ENCODE results near the gene EMC1.
A peak's percentile ranks its signal among the peaks of the same experiment; 100 is the strongest.

EMC1 gene

DNA sequence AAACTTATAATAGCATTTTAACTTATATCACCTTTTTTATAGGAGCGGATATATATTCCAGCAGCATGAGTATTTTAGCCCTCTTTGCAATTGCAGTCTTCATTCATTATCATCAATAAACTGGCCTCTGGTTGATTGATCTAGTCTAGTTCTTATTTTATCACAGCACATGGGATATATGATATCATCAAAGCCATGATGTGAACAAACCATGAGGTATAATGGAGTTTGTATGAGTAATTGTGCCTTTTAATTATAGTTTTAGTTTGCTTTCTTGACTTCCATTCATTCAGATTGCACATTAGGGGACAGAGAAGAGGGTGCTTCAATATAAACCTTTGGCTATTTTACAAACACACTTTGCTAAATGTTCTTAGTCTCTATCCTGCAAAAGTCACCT is 37.7 kb downstream of the EMC1 start:
- DNase-seq: no peak

DNA sequence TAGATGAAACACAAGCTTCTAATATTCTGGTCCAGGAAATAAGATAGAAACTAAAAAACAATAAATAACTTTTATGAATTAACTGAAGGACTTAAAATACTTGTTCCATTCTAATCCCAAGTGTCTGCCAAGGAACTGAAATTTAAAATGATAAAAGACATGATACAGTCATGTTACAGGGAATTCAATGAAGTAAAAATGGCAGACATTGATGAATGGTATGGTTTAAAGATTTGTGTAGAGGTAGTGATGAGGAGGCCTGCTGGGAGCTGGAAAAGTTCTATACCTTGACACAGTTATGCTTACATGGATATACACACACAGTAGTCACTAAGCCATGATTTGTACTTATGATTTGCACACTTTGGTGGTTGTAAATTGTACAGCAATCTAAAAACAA is 39.2 kb downstream of the EMC1 start:
- DNase-seq: no peak

DNA sequence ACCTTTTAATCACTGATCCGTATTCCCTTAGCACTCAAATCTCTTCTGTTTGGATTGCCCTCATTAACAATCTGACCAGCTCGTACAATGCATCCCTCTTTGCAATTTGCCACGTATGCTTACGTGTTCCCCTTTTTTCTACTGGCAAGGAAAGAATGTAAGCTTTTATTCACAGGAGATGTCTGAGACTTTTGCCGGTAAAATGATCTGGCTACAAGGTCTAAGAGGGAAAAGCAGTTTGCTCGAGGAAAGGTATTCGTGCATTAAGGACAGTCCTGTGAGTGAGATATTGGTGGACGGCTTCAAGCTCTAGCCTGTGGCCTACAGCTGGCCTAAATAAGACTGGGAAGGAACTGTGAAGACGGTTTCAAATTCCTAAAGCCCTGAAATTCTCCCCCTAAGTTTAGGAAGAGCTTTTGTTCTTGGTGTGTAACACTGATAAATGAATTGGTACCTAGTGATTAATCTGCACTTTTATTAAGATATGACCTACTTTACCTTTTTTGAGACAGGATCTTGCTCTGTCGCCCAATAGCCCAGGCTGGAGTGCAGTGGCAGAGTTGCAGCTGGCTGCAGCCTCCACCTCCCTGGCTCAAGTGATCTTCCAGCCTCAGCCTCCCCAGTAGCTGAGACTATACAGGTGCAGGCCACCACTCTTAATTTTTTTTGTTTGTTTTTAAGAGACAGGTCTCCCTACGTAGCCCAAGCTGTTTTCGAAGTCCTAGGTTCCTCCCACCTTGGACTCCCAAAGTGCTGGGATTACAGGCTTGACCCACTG is 40.4 kb downstream of the EMC1 start:
- DNase-seq: no peak

GRCh38 chr1:19209990-19210771 is 41.1 kb downstream of the EMC1 start, which contains the start of gene UBR4:
TSS of gene UBR4 (minus strand) at chr1:19210266. CDS start at chr1:19210248, 18 bp downstream.
- peak; percentile 97 for DNase-seq

DNA sequence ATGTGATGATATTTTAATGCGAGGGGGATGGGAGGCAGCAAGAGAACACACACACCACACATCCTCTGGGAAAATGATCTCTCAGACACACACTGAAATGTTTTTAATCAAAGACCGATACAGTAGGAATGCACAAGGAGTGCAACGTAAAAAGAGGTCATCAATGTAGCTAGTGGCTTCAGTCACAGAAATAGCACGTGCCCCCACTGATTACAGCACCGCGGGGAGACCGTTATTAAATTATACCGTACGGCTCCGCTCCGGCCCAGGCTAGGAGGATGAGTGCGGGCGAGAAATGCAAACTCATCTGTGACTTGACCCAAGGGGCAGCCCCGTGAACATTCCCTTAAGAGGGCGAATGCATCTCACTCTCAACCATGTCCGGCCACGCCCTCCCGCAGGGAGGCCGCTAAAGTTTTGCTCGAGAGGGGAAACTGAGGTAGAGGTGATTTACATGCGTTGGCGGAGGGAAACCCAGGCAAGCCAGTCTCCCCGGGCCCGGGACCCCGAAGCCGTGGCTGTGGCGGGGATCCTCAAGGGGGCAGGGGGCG is 41.8 kb downstream of the EMC1 start:
- DNase-seq: no peak

DNA sequence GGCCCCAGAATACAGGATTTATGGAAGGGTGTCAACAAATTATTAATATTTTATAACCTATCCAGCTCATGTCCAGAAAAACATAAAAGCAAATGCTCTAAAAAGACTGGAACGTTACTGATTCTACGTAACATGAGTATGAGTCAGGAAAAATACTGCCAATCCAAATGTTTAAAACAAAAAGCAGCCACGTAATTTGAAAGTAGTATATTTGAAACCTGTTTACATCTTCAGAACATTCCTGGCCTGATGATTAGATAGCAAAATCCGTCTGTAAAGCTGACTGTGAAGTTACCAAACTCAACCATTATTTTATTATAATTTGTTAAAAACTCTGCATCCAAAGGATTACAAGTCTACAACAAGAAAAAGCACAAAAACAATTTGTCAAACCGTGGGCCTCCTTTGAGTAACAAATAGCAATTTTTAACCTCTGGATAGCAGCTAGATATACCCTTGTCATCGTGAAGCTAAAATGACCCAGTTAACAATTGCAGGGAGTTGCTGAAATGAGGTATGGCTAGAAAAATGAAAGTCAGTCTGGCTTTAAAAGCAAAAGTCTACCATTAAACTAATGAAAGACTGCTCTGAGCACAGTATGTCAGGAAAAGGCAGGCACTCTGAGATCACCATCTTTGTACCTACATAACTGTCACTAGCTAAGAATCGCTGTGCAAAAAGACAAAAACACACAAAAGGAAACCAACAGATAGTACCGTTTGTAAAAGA is 42.5 kb downstream of the EMC1 start:
- DNase-seq: no peak

- no peak for DNase-seq
Measured at GRCh38 chr1:19206947-19207346, 44.4 kb downstream of the EMC1 start.

DNA sequence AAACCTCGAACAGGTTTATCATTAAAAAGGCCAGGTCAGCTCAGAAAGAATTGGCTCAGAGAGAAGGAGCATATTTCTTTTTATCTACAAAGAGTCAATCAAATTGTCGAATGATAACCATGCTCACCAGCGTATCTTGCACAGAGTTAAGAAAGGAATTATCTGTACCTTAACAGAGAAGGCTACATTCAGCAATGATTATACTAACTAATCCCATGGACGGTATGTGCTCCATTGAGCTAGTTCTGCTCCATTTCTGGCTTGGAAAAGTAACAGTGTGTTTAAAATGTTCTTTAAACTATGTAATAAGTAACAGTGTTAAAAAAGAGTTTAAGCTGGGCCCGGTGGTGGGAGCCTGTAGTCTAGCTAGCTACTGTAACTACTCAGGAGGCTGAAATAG is 45.5 kb downstream of the EMC1 start:
- DNase-seq: no peak

GRCh38 chr1:19205403-19205802 is 45.9 kb downstream of the EMC1 start:
- DNase-seq: no peak

DNA sequence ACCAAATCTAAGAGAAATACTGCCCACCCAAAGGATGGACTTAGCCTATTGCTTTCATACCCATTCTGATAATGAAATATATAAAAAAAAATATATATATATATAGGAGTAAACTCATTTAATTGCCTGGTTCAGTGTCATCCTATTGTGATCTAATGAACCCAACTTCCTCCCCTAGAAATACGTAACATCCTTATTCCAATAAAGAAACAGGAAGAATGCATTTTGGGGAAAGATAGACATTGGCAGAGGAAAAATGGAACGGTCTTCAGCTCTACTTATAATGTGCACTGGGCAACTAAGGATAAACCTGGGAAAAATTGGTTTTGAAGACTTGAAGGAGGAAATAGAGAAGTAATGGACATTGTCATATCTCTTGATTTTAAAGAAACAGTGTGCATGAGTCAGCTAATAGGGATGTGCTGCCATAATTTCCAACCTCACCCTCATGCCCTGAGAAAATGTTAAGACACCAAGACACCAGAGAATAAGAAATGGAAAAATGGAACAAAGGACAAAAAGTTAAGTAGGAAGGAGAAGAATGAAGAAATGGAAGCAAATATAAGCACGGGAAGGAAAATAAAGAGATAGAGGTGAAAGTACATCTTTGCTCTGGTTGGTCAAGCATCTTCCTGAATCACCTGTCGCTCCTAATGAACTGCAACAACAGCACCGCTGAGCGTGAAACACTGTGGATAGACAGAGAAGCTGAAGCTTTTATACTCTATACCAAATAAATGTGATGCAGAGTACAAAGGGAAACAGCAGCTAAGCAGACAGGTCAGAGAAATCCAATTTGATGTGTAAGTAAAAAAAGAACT is 46.7 kb downstream of the EMC1 start:
- DNase-seq: no peak

GRCh38 chr1:19203440-19203839 is 47.9 kb downstream of the EMC1 start:
- no peak for DNase-seq

DNA sequence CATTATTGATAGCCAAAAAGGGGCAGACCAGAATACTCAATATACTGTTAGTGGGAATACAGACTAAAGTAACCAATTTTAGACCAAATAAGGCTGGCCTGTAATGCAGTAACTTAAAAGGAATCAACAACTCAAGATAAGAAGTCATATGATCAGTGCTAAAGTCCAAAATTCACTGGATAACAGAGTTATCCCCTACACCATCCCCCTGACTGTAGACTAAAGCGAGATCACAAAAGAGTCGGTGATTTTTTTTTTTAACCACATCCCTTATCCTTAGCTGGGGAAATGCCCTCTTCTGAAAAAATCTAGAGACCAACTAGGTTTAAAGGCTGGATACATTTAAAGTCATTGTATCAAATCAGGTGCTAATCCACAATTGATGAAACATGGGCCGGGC is 48.9 kb downstream of the EMC1 start:
- DNase-seq: no peak

DNA sequence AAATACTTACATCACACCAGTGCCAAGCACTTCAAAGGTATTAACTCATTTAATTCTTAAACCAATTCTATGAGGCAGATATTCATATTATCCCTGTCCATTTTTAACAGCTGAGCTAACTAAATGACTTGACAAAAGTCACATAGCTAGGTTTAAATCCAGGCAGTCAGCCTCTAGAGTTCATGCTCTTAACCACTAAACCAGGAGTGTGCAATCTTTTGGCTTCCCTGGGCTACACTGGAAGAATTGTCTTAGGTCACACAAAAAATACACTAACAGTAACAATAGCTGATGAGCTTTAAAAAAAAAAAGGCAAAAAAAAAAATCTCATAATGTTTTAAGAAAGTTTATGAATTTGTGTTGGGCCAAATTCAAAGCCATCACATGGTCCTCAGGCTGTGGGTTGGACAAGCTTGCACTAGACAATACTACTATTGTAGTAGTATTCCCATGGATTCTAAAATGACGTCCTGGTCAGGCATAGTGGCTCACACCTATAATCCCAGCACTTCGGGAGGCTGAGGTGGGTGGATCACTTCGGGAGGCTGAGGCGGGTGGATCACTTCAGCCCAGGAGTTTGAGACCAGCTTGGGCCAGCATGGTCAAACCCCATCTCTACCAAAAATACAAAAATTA is 51.2 kb downstream of the EMC1 start:
- DNase-seq: no peak

GRCh38 chr1:19199329-19199968 is 51.9 kb downstream of the EMC1 start:
- DNase-seq: no peak

GRCh38 chr1:19198820-19199219 is 52.5 kb downstream of the EMC1 start:
- no peak for DNase-seq

DNA sequence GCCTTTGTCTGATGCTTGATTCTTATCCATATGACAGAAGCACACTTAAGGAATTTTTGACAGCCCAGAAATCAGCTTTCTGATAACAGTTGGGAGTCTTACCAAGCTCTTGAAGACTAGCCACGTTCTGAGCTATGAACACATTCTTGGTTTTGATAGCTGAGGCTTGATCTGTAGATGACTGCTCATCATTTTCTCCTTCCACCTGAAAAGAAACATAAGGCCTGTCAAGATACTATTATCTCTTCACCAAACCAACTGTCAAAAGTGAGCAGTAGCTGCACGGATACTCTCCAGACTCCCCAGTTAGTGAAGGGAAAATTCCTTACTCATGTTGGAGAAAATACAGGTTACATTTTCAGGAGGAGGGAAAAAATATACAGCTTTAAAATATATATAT is 53.5 kb downstream of the EMC1 start:
- DNase-seq: no peak

DNA sequence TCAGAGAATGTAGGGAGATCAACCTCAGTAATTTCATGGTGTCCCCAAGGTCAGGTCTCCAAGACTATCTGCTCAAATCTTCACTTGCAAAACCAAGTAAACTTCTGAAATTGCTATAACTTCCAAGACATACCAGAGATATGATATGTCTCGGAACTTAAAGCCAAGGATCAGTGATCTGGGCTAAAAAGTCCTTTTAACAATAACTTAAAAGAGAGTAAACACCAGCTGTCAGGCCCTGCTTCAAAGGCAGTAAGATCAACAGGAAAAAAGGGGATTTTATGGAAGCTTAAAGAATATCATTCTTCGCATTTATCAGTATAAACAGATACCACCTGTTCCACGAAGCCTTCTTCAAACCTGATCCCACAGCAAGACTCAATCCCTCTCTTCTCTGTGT is 55.0 kb downstream of the EMC1 start:
- no peak for DNase-seq

- no peak for DNase-seq
Measured at GRCh38 chr1:19193004-19193403, 58.3 kb downstream of the EMC1 start.

DNA sequence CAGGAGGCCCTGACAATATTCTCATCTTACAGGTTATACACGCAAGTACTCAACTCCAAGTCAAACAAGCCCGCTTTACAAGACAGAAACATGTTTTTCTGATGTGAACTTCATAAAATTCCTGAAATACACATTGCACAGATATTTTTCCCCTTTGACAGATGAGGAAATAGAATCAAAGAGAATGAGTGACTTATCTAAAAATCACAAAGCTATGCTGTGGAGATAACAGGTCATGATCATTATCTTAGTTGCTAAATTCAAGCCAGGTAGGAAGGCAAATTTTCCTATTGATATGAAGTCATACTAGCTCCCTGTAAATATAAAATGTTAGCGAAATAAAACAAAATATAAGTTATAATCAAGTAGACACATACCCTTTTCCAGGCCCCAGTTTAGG is 59.5 kb downstream of the EMC1 start:
- no peak for DNase-seq

- DNase-seq: no peak
Measured at GRCh38 chr1:19190468-19190867, 60.9 kb downstream of the EMC1 start.

- DNase-seq: no peak
Measured at GRCh38 chr1:19189270-19189669, 62.1 kb downstream of the EMC1 start.
